HG03060 (cell line): ENCODE results near the gene TFPT.

Source experiments
- ATAC-seq: cut with Tn5 transposase; IDR thresholded peaks from one replicate; pipeline ENCODE4 v1.9.1; 2021; ENCODE audit warnings: low read depth, moderate number of reproducible peaks; ENCODE audit not compliant: unreplicated experiment

The TFPT gene, protein sequence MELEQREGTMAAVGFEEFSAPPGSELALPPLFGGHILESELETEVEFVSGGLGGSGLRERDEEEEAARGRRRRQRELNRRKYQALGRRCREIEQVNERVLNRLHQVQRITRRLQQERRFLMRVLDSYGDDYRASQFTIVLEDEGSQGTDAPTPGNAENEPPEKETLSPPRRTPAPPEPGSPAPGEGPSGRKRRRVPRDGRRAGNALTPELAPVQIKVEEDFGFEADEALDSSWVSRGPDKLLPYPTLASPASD

DNA sequence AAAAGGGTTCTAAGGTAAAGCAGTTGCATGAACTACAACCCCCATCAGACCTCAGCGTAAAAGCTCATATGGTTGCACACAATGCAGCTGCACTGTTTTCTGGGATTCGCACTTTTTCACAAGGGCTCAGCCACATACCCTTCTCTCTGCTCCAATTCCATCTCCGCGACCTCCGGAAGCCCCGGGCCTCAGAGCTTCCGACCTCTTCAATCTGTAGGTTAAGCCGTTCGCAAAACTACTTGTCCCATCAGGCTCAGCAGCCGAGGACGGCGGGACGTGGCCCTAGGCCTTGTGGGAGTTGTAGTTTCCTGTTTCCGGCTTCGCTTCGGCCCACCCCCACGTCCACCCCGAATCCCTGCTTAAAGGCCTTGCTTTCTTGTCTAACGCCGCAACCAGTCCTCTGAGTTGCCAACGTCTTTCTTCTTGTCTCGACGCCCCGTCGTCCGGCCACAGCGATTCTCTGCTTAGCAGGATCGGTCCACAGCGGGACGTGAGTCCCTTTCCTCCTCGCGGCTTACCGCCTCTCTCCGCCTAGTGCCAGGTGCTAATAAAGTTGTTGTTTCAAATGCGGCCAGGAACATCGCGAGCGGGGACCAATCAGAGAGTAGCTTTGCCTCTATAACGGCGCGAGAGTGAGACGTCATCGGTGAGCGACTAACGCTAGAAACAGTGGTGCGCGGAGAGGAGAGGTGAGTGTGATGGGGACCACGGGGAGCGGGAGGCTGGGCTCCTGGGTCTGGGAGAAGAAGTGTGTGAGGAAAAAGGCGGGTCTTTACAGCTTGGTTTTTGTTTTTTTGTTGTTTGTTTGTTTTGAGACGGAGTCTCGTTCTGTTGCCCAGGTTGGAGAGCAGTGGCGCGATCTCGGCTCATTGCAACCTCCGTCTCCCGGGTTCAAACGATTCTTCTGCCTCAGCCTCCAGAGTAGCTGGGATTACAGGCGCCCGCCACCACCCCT is at the start of gene TFPT, which contains the start of gene PRPF31:
TSS of gene TFPT (minus strand) at position 549 of the 955 bp plus-strand sequence. CDS start at position 161, 388 bp downstream.
TSS of gene PRPF31 (plus strand) at position 646 of the 955 bp plus-strand sequence. CDS start 2,525 bp downstream, outside the sequence.
- ATAC-seq = peak; percentile 85

DNA sequence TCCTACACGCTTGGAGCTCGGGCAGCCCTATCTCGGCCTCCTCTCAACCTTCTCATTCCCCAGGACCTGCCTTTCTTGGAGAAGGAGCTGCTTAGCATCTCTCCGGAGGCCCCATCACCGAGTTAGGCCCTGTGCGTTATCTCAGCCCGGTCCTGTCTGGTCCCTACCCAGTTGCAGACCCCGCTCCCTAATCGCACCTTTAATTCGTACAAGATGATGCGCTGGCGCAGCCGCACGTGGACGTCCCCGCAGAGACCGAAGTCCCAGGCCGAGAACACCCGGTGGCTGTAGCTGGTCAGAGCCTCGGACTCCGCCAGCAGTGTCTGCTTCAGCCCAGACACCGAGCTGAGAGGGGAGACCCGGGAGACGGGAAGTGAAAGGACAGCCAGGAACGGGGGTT is 49.8 kb upstream of the TFPT start:
- no peak for ATAC-seq

DNA sequence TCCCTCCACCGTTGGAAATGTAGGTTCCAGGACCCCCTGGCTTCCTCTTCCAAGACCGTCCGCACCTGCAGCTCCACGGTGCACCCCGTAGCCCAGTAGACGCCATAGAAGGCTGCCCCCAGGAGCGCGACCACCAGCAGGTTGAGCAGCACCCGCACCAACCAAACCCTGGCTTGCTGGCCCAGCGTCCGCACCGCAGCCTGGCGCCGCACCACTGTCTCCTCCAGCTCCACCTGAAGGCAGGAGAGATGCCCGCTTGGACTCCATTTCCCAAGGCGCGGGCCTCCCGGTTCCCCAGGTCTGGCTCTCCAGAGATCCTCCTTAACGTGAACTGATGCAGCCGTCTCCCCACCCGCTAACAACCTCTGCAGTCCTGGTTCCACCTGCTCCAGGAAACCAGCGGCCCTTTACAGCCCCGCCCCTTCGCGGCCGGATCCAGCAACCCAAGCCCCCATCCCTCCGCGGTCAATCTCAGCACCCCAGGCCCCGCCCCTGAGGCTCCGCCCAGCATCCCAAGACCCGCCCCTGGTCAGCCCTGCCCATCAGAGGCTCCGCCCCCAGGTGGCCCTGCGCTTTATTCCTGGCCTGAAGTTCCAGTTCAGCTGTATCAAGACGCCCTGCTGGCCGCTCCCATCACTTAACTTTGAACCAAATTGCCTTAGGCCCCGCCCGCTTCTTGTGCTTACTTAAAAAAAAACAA is 49.1 kb upstream of the TFPT start:
- ATAC-seq = no peak

DNA sequence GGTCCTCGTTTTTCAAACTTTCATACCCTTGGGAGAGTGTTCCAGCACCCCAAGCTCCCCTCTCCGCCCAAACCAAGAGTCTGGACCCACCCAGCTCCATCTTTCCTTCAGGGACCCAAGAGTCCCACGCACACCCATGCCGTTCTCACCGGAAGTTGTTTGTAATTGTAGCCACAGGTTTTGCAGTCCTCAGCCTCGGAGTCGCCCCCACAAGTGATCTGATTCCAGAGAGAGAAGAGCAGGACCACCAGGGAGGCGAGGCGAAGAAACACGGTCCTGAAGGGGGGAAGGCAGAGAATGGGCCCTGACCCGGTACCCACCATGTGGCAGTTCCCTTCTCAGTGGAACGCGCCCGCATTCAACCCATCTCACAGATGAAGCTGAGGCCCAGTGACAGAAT is 47.4 kb upstream of the TFPT start:
- ATAC-seq = no peak

DNA sequence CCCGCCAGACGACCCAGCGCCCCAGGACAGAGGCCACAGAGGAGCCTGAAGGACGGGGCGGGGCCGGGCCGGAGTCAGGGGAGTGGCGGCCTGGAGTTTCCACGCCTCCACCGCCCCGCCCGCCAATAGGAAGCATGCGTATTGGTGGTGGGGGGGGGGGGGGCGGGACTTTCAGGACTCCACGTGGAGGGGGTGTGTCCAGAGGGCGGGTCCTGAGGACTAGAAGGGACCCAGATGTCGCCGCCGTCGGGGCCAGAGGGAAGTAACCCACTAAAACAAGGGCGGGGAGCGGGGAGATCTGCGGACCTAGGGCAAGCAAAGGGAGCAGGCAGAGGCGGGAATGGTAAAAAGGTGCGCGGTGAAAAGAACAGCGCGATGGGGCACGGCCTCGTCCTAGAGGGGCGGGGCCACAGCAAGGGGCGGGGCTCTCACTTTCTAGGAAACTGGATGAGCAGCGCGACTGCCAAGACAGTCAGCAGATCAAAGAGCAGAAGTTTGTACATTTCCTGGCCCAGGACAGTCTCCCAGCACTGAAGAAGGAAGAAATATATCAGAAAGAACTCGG is 46.9 kb upstream of the TFPT start:
- ATAC-seq = no peak

DNA sequence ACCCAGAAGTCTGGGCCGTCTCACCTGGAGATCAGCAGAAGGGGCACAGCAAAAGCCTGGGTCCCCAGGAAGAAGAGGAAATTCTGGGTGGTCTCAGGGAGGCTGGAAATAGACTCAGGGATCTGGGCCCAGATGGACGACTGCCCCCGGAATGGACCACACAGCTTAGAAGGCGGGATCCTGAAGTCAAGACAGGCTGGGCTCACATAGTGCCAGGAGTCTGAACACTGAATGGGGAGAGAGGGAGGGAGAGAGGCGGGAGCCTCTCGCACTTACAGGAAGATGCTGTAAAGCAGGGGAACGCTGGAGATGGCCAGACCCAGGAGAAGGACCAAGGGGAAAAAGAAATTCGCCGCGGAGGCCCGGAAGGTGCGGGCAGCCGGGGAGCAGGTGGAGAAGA is 45.4 kb upstream of the TFPT start:
- no peak for ATAC-seq

DNA sequence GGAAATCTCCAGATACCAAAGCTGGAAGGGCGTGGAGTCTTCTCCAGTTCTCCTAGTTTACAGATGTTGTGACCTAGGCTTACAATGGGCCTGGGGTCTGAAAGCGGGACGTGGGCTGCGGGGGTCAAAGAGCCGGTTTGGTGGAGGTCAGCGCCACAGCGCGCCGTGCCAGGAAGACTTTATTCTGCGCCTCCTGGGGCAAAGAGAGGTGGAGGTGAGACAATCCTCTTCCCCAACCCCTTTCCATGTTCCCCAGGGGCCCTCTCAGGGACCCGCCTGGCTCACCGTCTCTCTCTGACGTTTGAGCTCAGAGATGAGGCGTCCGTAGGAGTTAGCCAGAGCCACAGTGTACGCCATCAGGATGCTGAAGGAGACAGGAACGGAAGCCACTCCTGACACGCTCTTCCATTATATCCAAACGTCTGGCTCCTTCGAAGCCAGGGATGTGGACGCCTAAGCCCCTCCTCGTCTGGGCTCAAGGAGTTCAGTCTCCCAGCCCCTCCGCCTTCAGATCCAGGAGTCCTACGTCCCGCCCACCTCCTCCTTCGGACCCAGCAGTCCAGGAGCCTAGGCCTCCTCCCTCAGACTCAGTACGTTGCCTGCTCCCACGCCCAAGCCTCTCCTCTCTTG is 44.8 kb upstream of the TFPT start:
- ATAC-seq = no peak

DNA sequence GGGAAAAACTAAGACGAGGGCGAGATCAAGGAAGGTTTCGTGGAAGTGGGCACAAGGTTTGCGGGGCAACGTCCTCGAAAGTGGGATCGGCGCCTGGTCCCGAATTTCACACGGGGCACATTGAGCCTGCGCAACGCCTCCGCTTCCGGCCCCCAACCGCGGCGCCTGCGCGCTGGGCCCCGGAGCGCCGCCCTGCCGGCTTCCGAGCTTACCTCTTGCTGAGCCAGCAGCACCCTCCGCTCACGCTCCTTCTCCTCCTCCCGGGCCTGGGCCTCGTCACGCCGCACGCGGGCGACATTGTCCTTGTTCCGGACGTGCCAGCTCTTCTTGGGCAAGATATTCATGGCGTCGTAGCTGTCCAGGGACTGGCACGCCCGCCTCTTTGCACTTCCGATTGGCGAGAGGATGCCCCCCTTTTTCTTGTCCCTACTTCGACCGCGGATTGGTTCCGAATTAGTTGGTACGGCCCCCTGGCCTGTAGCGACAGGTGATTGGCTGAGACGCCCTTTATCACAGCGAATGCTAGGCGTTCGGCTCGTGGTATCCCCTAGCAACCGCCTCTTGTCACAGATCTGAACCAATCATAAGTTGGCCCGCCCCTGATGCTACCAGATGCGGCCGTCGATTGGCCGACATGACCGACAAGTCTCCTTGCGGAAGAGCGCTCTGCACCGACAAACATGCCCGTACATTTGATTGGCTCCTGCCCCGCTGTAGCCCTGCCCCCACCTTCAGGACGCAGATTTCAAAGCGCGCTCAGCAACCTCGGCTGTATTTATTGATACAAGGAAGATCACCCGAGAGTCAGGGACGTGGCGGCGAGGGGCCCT is 44.1 kb upstream of the TFPT start, which contains the start of gene LENG1:
TSS of gene LENG1 (minus strand) at position 370 of the 830 bp plus-strand sequence. CDS start at position 344, 26 bp downstream.
- peak; percentile 84 for ATAC-seq

DNA sequence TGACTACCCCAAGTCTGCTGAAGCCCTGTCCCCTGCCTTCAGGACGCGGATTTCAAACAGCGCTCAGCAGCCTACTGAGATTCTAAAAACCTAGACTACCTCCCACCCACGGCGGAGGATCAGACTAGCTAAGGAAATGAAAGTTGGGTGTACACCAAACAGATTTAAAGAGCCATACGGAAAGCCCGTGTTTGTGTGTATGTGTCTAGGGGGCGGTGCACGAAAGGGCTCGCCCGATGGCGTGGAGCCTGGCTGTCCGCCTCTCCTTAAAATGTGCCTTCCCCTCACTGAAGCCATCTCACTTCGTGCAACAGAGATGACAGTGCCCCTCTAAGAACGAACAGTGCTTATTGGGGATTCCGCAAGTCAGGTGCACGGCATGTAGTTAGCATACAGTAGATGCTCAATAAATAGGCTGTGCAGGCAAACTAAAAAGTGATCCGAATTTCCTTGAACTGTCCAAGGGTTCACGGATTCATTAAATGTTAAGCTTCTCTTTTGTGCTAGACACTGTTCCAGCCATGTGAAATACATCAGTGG is 43.4 kb upstream of the TFPT start:
- no peak for ATAC-seq

DNA sequence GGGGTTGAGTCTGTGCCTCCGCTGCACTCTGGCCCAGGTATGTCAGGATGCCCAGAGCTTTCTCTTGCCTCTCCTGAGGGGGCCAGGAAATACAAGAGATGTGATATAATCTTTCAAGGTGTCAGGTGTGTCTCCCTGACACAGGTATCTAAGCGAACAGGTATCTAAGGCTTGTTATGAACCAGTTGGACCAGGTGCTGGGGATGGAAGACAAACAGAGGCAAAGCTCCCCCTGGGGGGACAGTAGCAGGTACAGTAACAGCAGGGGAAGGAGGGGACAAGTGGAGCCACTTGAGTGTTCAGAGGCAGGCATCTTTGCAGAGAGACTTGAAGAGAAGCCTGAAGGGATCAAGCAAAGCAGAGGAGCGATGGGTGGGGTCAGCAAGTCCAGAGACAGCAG is 41.5 kb upstream of the TFPT start:
- ATAC-seq = no peak

DNA sequence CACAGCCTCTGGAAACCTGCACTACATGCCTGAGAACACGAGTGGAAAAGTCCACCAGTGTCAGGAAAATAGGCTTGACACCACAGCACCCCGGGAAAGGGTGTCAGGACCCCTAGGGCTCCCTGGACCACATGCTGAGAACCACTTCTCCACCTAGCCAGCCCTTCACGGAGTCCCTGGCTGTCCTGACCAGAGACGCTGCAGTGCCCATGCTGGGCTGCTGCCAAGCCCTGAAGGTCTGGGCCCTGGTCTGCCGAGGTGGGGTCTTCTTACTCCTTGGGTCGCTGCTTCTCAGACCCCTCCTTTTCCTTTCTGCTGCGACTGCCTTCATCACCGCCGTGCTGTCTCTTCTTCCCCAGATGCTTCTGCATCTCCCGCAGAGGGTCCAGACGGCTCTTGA is 41.0 kb upstream of the TFPT start:
- ATAC-seq = no peak

DNA sequence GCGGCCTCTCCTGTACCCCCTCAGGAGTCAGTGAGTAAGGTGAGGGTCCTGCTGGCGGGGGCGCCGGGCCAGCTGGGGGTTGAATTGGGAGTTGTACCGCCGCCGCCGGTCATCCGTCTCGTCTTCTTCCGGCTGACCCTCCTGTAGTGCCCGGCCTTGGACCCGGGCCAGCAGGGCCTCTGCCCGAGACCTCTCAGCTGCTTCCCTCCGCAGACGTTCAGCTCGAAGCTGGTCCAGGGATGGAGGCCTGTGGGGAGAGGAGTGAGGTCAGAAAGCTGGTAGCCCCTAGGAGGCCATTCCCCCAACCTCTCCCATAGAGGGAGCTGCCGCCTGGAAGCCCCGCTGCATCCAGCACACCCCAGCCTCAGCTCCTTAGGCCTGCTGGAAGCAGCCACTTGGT is 40.2 kb upstream of the TFPT start:
- no peak for ATAC-seq

DNA sequence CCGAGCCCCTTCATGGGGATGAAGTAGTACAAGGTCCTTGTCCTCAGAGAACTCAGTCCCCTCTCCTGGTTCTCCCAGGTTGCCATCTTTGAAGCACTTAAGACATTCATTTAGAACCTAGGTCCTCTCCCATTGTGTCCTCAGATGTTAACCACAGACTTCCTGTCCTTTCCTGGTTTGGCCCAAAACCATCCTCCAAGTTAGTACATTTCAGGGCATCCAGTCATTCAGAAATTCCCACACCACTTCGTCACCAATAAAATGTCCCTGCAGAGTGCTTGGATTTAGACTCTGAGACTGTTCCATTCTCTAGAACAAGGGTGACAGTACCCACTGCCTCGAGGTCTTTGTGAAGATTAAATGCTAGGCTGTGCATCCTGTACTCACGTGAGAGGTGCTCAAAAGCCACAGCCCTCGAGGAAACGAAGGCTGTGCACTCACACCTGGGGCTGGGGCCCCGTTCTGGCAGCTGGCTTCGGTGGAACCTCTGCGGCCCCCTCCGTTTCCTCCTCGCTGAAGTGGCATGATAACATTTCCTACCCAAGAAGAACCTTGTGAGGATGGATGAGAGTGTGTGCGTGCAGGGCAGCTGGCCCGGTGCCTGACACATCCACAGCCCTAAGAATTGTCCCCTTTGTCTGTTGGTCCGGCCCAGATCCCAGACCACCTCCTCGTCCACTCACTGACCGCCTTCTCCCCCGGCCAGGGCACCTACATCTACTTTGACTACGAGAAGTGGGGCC is 39.3 kb upstream of the TFPT start:
- ATAC-seq = no peak

DNA sequence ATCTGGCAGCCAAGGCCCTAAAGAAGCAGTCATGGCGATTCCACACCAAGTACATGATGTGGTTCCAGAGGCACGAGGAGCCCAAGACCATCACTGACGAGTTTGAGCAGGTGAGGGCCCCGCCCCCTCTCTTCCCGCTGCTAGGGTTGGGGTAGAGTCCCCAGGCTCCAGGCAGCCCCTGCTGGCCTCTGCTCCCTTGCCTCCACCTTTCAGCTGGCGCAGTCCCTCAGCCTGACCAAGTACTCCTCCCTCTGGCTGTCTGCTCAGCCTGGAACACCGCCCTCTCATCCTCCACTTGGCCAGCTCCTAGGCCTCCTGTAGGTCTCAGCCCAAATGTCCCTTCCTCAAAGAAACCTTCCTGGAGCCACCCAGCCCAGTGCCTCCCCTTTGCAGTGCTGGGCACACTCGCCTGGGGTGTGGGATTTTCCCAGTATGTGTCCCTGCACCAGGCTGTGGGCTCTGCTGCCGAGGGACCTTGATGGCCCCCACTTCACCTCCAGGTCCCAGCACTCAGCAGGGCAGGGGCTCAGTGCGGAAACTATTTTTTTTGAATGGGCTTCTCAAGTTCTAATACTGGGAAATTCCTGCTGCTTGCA is 38.4 kb upstream of the TFPT start:
- no peak for ATAC-seq

DNA sequence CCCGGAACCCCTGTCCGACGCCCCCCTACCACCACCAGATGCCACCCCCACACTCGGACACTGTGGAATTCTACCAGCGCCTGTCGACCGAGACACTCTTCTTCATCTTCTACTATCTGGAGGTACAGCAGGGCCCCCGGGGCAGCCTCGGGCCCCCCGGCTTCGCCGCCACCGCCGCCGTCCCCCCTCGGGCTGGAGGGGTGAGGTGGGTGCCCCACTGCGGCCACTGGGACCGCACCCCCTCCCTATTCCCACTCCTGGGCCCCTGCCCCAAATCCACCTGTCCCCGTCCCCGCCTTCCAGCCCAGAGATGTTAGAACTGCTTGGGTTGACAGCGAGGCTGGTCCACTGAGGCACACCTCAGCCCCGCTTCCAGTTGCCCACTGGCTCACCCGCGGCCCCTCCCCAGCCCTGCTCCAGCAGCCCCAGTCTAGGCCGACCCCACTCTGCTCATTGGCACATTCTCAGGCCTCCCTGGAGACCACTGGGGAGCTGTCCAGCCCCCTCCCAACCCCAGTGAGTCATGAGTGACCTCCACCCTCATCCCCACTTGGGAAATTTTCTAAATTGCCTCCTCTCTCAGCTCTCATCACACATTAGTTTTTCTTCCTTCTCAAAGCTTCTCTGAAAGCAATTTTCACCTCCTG is 37.5 kb upstream of the TFPT start:
- no peak for ATAC-seq

DNA sequence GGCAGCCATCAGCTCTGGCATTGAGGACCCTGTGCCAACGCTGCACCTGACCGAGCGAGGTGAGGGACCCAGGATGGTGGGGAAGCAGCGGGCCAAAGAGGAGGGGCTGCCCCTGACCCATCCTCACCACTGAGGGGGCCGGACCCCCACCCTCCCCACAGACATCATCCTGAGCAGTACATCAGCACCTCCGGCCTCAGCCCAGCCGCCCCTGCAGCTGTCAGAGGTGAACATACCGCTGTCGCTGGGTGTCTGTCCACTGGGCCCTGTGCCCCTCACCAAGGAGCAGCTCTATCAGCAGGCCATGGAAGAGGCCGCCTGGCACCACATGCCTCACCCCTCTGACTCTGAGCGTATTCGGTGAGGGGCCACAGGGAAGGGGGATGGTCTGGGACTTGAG is 36.8 kb upstream of the TFPT start:
- no peak for ATAC-seq

DNA sequence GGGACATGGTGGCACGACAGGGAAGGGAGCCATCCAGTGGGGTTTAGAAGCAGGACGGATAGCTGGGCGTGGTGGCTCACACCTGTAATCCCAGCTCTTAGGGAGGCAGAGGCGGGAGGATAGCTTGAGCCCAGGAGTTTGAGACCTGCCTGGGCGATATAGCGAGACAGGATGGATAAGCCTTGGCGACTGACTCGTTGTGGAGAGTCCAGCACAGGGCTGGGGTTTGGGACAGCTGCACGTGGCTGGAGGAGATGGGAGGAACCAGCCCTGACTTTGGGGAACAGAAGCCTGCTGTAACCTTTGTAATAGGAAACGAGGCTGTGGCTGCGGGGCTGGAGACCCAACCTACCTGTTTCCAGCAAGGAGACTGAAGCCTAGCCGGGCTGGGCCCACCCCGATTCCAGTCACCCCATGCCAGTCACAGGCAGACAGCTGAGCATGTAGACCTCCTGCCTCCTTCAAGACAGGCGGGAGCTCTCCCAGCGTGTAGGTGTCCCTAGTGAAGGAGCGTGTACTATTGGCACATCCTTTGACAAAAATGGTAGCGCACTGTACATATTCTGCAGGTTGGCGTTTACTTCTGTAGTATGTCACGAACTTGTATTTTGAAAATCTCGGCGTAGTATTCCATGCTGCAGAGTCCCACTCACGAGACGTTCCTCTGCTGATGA is 36.0 kb upstream of the TFPT start:
- ATAC-seq = no peak
